T1000 (cell line): Measurements from ENCODE around the gene SLC25A1.

Experiments used
- DNase-seq: peaks from one replicate; lab custom pipeline; 2025; ENCODE audit warnings: mixed read lengths; lab: John Stamatoyannopoulos, UW

Gene SLC25A1

GRCh38 chr22:19137384-19138216 lies 40.9 kb downstream of the SLC25A1 start:
- no peak for DNase-seq

- DNase-seq, result no peak
Measured at GRCh38 chr22:19136915-19137314, 41.6 kb downstream of the SLC25A1 start.

GRCh38 chr22:19134874-19135273 lies 43.7 kb downstream of the SLC25A1 start:
- no peak for DNase-seq

DNA sequence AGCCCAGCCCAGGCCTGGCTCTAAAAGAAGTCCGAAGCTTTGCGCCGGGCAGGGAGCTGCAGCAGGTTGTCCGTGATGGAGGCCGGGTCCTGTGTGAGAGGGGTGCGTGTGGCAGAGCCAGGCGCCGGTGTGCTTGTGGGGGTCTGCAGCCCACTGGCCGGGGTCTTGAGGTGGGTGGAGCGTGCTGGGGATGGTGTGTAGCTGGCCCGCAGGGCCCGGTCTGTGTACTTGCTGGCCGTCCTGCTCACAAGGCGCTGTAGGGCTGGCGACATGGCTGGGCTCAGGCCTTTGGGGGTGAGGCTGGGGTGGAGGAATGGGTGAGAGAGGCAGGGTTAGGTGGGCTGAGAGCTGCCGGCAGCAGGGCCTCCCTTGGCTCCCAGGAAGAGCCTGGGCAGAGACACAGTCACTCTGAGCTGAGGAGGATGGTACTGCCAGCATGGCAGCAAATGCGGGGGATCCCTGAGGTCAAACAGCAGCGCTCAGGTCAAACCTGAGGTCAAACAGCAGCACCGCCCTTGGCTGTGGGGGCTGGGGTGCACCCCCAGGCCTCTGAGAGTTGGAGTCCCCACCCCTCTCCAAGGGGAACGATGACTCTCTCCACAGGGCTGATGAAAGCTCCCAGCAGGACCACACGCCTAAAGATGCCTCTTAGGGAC lies 44.2 kb downstream of the SLC25A1 start:
- DNase-seq, result no peak

DNA sequence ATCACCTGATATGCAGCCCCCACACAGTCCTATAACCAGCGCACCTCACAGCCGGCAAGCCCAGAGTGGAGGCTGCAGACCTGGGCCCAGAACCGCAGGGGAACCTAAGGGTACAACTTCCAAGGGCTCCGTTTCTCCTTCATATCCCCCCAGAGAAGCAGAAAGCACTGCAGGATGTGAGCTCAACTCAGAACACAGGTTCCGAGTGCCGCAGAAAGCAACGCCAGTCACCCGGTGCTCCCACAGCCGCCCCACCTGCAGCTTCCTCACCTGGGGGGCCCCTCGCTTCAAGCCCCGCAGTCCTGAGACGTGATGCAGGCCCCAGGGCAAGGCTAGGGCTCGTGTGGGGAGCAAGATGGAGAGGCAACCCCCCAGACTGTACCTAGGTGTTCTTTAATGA lies 45.0 kb downstream of the SLC25A1 start:
- DNase-seq, result no peak

DNA sequence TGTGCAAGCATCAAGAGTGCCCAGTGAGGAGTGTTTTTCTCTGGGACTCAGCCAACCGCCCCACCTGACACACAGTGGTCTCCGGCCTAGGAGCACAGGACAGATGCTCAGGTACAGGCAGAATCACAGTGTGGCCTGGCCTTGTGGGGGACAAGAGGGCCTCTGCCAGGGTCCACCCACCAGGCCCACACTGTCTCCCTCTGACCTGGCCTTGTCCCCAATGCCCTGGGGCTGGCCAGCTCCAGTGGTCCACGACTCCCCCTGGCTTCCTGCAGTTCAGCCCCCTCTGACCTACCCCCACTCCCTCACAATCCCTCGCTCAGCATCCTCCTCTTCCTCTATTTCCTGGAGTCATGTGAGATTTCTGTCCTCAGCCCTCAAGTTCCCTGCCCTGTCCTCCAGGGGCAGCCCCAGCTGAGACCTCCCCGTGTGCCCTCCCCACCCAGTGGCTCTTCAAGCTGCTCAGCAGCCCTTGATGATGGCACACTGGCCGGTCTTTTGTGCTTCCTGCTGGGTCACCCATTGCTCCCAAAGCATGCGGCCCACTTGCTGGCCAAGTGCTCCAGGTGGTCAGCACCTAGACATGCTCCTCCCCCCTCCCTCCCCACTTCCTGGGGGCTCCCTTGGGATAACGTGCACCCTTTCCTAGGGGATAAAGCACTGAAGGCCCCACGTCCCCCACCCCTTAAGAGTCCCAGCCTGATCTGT lies 45.7 kb downstream of the SLC25A1 start:
- no peak for DNase-seq

GRCh38 chr22:19132153-19132552 lies 46.4 kb downstream of the SLC25A1 start:
- no peak for DNase-seq

- no peak for DNase-seq
Measured at GRCh38 chr22:19131685-19132015, 46.9 kb downstream of the SLC25A1 start.

DNA sequence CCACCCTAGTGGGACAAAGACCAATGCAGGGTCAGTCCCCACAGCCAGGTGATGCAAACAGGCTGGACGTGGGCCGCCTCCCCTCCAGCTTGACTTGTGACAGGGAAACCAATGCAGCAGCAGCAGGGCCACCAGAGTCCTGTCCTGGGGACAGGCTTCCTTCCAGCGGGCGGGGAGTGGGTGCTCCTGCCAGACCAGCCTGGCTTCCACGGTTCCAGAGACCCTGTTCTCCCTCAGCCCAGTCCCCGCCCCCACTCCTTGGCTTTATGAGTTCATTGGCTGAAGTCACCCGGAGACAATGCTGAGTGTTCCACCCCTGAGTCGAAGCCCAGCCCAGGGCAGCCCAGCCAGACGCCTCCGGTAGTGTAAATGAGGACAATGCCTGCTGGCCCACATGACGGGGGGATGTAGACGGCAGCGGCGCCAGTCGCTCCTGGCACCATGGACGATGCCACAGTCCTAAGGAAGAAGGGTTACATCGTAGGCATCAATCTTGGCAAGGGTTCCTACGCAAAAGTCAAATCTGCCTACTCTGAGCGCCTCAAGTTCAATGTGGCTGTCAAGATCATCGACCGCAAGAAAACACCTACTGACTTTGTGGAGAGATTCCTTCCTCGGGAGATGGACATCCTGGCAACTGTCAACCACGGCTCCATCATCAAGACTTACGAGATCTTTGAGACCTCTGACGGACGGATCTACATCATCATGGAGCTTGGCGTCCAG lies 47.4 kb downstream of the SLC25A1 start, which contains the start of gene TSSK2:
TSSK2 (plus strand) TSS at position 350 of the 726 bp plus-strand sequence; CDS start at position 442, 92 bp downstream.
- DNase-seq, result no peak

DNA sequence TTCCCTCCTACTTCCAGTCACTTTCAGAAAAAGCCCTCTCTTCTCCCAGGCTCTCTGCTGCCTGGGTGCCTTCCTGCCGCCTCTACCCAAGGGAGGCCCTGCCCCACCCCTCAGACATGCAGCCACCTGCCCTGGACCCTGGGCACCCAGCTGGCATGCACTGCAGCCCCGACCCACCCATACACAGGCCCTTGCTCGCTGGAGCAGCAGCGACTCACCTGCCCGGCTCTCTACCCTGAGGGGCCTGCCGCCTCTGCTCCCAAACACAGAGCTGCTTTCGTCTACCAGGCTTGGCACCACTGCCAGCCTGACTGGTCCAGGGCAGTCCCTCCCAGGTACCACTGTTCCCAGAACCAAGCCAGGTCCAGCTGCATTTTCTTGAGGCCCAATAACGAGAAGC lies 48.7 kb downstream of the SLC25A1 start:
- no peak for DNase-seq

DNA sequence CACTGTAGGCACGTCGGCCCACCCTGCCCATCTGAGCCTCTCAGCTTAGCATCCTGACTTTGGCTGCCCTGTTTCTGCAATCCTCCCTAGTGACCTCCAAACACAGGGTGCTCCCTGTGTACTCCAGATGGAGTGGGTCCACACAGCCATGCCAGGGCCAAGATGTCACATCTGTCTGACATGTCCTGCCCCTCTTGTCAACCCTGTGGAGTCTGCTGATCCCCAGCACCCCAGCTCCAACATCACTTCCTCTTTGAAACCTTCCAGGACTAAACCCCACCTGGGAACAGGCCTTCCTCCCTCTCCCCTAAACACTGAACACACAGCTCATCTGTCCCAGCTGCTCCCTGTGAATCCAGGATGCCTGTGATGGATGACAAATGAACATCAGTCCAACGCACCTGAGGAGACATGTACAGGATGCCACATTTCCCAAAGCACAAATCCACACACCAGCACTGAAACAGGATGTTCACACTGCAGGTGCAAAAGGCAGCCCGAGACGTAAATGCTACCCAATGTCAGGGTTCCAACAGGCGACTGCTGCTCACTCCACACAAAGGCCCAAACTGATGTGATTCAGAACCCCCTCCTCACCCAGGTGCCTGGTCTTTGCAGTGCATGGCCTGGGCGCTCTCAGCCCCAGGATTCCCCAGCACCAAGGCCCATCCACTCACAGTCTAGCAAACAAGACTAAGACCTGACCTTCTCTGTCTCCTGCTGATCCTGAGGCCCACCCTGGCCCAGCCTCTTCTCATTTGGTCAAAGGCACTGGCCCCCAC lies 49.4 kb downstream of the SLC25A1 start:
- DNase-seq, result no peak

- DNase-seq, result no peak
Measured at GRCh38 chr22:19128009-19128401, 50.5 kb downstream of the SLC25A1 start.

- no peak for DNase-seq
Measured at GRCh38 chr22:19127329-19128008, 51.1 kb downstream of the SLC25A1 start.

- no peak for DNase-seq
Measured at GRCh38 chr22:19126309-19127273, 51.9 kb downstream of the SLC25A1 start.
